ENCODE data around the gene PTPRD.
"Not testable (repeated sequence)": the region's sequence is repeated elsewhere in the genome, so short reads cannot be mapped to it uniquely, and the experiment has no call there.

Gene PTPRD

GRCh38 chr9:10449201-10449617 is 163.6 kb downstream of the PTPRD start:
- DNase-seq: not testable (repeated sequence)

DNA sequence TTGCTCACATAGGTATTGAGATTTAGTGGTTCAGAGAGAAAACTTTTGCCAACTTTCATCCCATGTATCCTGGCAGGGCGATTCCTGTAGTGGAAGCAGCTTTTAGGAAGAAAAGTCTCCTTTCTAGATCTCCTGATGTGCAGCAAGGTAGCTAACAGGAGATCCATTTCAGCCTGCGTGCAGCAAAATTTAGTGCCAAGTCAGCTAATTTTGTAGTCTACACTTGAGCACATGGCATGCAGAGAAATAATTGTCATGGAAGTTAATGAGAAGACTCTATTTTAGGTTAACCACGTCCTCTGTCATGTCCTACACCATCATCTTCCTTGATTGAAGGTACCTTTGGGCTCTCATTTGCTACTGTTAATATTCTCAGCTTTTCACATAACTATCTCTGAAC is 165.8 kb downstream of the PTPRD start:
- no peak for DNase-seq

DNA sequence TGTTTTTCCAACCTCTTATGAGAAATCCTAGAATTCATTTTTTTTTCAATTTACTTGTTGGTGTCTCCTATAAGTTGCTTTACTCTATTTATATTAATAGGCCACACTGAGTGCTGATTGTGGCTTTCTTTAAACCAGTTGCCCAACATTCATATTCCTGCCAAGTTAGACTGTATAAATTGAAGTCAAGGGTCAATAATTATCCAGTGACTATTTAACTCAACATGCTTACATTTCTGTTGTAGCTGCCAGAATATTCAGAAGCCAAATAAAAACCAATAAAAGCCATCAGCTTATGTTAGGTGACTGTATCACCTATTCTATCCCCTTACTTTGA is 169.0 kb downstream of the PTPRD start:
- no peak for DNase-seq

DNA sequence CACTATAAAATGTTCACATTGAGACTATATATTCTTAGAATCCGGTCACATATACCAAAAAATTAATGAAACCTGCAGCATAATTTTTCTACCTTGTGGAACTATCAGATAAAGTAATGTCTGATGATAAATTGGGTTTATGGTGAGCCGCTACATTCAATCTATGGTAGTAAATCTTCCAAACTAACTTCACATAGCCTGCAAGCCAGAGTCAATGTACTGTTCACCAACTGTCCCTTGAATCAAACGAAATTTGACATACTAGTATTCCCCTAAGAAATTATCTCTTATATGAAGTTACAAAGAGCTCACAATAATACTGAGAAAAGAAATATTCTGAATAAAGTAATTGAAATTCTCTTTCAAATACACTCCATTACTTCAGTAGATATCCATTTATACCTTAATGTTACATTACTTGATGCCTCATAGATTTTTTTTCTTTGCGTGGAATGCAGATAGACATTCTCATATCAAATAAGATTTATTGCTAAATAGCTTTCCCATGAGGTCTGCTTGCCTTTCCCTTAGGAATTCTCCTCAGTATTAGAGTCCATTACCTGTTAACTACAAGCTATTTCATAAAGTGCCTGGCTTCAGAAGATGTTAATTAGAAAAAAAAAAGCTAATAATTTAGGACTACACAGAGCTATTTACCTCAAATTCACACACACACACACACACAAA is 169.5 kb downstream of the PTPRD start:
- no peak for DNase-seq

DNA sequence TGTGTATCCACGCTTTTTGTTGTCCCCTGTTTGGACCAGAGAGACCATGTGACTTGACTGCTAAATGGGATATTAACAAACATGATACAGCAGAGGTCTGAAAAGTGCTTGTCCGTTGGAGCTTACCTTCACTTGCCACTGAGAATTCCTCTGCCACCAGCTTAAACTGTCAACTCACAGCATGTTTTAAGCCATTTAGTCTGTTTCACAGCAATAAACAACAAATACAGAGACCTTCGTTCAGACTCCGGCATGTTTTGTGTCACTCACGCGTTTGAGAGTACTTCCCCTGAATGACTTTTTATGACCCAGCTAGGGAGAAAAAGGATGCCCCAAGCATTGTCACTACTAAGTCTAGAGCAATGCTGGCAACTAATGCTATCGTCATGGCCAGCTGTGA is 173.8 kb downstream of the PTPRD start:
- DNase-seq: no peak

GRCh38 chr9:10436756-10437155 is 176.0 kb downstream of the PTPRD start:
- DNase-seq: no peak

GRCh38 chr9:10434412-10434811 is 178.4 kb downstream of the PTPRD start:
- DNase-seq: no peak

GRCh38 chr9:10411272-10411671 is 201.5 kb downstream of the PTPRD start:
- DNase-seq: no peak

DNA sequence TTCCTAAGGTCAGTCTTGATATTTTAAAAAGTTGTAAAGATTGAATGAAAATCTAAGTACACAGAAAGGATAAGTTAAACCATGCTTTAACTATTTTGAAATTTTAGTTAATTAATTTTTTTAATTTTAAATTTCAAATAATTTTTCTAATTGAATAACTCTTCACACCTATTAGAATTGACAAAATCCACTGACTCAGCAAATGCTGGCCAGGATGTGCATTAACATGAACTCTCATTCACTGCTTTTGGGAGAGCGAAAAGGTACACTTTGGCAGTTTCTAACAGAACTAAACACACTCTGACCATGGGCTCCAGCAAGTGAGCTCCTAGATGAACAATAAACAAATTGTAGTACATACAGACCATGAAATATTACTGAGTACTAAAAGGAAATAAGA is 209.5 kb downstream of the PTPRD start:
- DNase-seq: no peak

DNA sequence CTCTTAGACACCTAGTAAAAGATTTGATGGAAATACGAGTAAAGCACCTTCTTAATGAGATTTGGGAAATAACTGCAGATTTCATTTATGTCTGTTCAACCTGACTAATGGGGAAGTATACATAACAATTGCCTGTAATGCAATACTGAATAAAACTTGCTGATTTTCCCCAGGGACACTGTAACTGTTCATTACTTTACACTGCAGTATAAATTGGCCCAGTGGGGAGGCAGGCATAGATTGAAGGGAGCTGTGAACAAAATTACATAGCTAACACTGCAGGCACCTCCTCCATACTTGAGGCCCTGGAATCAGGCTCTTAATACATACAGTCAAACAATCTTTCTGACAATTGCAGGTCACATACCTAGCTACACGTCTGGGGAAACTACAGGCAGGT is 216.2 kb downstream of the PTPRD start:
- DNase-seq: no peak

GRCh38 chr9:10387282-10387681 is 225.5 kb downstream of the PTPRD start:
- DNase-seq: no peak

GRCh38 chr9:10371824-10372223 is 241.0 kb downstream of the PTPRD start:
- DNase-seq: no peak

DNA sequence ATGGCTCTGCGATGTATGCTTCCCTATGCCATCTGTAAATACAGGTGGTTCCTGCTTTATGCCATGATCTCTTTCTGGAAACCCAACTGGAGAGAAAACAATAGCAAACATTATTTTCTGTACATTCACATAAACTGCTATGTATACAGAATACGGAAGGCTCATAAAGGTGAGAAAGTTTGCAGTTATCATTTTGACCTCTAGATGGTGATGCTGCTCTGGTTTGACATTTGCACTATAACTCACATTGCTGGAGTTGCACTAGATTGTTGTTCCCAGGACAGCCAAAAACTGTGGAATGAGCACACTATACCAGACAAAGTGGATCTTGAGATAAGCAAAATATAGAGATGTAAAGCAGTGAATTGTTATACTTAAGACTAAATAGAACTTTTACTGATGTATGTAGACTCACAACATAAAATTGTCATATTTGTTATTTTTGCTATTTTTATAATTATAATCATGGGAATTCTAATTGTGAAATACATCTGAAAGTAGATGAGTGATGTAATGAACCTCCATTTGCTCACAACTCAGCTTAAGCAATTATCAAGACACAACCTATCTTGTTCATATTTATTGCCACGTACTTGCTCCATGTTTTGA is 246.5 kb downstream of the PTPRD start:
- DNase-seq: no peak

- no peak for DNase-seq
Measured at GRCh38 chr9:10354591-10354990, 258.2 kb downstream of the PTPRD start.

DNA sequence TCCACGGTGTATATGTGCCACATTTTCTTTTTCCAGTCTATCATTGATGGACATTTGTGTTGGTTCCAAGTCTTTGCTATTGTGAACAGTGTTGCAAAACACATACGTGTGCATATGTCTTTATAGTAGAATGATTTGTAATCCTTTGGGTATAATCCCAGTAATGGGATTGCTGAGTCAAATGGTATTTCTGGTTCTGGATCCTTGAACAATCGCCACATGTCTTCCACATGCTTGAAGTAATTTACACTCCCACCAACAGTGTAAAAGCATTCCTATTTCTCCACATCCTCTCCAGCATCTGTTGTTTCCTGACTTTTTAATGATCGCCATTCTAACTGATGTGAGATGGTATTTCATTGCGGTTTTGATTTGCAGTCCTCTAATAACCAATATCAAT is 267.2 kb downstream of the PTPRD start:
- not testable (repeated sequence) for DNase-seq

DNA sequence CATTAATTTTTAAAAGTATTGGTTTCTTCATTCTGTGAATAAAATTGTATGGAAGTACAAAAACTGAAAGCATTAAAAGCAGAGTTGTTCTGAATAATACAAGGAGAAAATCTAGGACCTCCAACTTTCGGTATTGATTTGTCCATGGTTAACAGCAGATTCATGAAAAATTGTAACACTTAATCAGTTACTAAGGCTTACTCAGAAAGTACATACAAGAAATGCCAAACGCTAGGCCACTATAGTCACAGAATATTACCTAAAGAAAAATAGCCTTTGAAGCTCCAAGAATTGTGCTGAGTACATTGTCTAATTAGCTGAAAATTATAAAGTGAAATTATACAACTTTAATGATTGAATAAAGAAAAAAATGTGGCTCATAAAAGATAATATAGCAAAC is 271.7 kb downstream of the PTPRD start:
- no peak for DNase-seq

GRCh38 chr9:10339152-10339551 is 273.6 kb downstream of the PTPRD start:
- DNase-seq: no peak

- DNase-seq: no peak
Measured at GRCh38 chr9:10331157-10331556, 281.6 kb downstream of the PTPRD start.

- DNase-seq: no peak
Measured at GRCh38 chr9:10282084-10282483, 330.7 kb downstream of the PTPRD start.

GRCh38 chr9:10274988-10275387 is 337.8 kb downstream of the PTPRD start:
- DNase-seq: no peak

DNA sequence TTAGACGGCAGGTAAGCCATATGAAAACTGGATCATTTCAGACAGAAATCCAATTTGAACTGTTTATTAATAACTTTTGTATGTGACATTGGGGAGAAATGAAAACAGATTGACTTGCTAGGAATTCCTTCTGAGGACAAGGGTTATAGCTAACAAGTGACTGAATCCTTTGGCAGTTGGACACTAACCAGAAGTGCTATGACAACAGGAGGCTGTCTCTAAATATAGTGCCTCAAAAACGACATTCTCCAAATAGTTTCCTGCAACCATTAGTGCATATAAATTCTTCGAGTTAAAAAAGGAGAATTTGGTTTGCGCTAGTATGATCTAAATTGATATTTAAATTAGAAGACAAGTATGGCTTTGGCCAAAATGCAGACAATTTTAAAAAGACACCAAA is 338.6 kb downstream of the PTPRD start:
- no peak for DNase-seq

DNA sequence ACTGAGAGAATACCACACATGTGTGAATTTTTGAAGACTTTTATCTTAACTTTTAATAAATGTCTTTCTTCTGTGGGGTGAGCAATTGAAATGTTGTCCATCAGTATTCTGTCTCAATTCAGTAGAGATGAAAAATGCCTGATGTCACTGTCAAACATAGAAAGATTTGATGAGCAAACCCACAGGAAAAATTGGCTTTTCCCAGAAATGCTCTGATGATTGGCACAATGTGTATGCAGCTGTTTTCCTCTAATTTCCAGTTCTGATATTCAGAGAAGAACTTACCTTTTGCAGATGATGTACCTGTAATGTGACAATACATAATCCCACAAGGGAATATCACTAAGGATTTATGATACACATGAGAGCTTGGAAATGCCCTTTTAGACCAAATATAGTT is 340.0 kb downstream of the PTPRD start:
- no peak for DNase-seq

DNA sequence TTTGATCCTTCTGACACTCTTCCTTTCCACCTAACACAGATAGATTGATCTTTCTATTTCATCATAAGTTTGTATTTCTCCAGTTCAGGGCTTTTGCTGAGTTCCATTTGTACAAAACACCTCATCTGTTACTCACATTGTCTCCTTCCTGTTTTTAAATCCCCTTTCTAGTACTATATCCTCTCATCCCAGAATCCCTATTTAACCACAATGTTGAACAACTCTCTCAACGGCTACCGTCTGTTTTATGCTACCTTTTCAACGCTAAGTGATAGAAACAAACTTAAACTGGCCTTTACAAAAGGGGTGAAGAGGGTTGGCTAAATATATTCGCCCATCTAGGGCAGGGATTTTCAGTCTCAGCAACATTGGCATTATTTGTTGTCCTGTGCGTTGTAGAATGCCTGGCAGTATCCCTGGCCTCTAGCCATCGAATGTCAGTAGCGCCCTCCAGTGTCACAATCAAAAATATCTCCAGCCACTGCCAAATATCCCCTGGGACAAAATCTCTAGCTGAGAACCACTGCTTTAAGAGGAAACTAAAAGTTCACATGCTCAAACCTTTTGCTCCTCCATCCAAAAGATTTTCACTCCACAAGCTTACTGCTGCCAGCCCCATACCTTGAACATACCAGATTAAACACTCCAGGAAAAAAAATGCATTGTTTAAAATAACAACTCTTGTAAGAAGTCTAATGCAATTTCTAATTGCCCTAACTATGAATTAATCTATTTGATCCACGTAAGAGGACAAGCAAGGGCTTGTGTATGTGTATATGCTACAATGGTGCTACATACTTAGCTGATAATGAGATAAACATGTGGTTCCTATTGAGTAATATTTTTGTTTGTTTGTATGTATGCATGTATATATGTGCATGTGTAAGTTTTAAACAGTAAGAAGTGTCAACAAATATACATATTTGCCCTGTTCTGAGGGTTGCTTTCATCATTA is 344.0 kb downstream of the PTPRD start:
- DNase-seq: no peak

GRCh38 chr9:10265153-10265631 is 347.6 kb downstream of the PTPRD start:
- no peak for DNase-seq
